GM12891 (cell line): ENCODE data around the gene ACTL8.

Experiments
- DNase-seq: peaks from one replicate; pipeline ENCODE4 v3.0.0; 2011; ENCODE audit warnings: low spot score; ENCODE audit not compliant: insufficient read length
- FAIRE-seq: peaks from 2 replicates; lab custom pipeline; 2011; peaks lifted over from hg19 to GRCh38; lab: Jason Lieb, UNC
- PAX5 ChIP-seq: IDR thresholded peaks from 2 replicates; pipeline ENCODE4 v1.6.1; 2011; ENCODE audit warnings: low read length, moderate library complexity, mild to moderate bottlenecking; ENCODE audit not compliant: insufficient read depth, severe bottlenecking
- POLR2A ChIP-seq: IDR thresholded peaks from 2 replicates; pipeline ENCODE4 v1.6.1; 2011; ENCODE audit warnings: low read depth, low read length, control low read depth
- POLR2AphosphoS5 ChIP-seq: IDR thresholded peaks from 2 replicates; pipeline ENCODE4 v1.6.1; 2011; ENCODE audit warnings: low read depth, low read length, control low read depth
- POU2F2 ChIP-seq: IDR thresholded peaks from 2 replicates; pipeline ENCODE4 v1.6.1; 2011; ENCODE audit warnings: low read depth, mild to moderate bottlenecking, control low read depth, low read length, moderate library complexity
- SPI1 ChIP-seq: IDR thresholded peaks from 2 replicates; pipeline ENCODE4 v1.6.1; 2011; ENCODE audit warnings: low read depth, low read length, control low read depth
- TAF1 ChIP-seq: IDR thresholded peaks from 2 replicates; pipeline ENCODE4 v1.6.1; 2011; ENCODE audit warnings: low read depth, low read length, control low read depth

The ACTL8 gene

DNA sequence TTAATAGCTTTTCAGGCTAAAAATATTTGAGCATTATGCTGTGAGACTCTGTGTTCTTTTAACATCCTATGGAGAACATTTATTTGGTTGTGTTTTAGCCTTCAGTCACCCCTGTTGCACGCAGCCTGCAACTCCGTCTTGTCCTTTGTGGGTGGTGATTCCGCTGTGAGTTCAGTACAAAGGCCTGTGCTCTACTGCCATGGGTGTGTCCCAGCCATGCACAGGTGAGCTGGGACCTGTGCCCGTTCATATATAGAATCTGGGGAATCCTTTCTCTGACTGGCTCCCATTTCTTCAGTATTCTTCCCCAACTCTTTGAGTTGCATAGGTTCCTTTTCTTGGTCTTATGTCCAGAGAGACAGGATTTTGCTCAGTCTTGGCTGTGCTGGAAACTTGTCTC is 61.4 kb downstream of the ACTL8 start:
- DNase-seq, result no peak
- no peak for TF ChIP-seq SPI1
- no peak for TF ChIP-seq POLR2A
- no peak for TF ChIP-seq POU2F2
- no peak for TF ChIP-seq TAF1
- TF ChIP-seq PAX5, result no peak
- TF ChIP-seq POLR2AphosphoS5, result no peak
- FAIRE-seq, result no peak

GRCh38 chr1:17819129-17819802 is 64.1 kb downstream of the ACTL8 start:
- TF ChIP-seq TAF1, result no peak
- TF ChIP-seq POLR2A, result no peak
- no peak for TF ChIP-seq POLR2AphosphoS5
- FAIRE-seq, result no peak
- DNase-seq, result no peak

DNA sequence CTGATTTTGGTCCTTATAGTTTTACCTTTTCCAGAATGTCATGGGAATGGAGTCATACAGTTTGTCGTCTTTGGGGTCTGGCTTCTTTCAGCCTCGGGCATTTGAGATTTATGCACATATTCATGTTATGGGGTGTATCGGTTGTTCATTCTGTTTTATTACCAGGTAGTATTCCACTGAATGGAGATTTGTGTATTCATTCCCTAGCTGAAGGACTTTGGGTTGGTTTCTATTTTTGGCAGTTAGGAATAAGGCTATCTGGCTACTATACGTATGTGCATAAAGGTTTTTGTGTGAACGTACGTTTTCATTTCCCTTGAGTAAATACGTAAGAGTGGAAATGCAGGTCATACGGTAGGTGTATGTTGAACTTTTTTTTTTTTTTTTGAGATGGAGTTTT is 65.1 kb downstream of the ACTL8 start:
- FAIRE-seq (no peak), DNase-seq (no peak)
- no peak for TF ChIP-seq POU2F2
- no peak for TF ChIP-seq POLR2A
- no peak for TF ChIP-seq TAF1
- TF ChIP-seq PAX5, result no peak
- no peak for TF ChIP-seq SPI1
- TF ChIP-seq POLR2AphosphoS5, result no peak

DNA sequence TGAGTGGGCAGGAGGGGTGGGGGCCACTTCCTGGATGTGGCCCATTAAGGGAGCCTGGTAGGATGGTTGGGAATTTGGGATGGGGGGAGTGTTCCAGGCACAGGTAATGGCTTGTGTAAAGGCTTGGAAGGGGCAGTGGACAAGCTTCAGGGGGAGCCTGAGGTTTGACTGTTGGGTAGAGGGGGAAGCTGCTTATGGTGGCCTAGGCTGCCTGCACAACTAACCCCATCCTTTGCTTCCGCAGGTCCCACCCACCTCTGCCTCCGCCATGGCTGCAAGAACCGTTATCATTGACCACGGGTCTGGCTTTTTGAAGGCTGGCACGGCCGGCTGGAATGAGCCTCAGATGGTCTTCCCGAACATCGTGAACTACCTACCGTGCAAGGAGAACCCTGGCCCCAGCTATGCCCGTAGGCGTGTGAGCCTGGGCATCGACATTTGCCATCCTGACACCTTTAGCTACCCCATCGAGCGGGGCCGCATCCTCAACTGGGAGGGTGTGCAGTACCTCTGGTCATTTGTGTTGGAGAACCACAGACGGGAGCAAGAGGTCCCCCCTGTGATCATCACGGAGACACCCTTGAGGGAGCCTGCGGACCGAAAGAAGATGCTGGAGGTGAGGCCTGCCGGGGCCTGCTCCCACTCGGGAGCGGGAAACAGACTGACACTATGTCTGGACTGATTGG is 67.8 kb downstream of the ACTL8 start:
- no peak for FAIRE-seq
- no peak for DNase-seq
- no peak for TF ChIP-seq SPI1
- no peak for TF ChIP-seq POLR2AphosphoS5
- TF ChIP-seq POLR2A, result no peak
- TF ChIP-seq TAF1, result no peak
- no peak for TF ChIP-seq POU2F2
- no peak for TF ChIP-seq PAX5

GRCh38 chr1:17825273-17826164 is 70.4 kb downstream of the ACTL8 start:
- DNase-seq, result no peak
- TF ChIP-seq PAX5 (no peak), POLR2AphosphoS5 (no peak), TAF1 (no peak), POLR2A (no peak), POU2F2 (no peak), SPI1 (no peak)
- no peak for FAIRE-seq

DNA sequence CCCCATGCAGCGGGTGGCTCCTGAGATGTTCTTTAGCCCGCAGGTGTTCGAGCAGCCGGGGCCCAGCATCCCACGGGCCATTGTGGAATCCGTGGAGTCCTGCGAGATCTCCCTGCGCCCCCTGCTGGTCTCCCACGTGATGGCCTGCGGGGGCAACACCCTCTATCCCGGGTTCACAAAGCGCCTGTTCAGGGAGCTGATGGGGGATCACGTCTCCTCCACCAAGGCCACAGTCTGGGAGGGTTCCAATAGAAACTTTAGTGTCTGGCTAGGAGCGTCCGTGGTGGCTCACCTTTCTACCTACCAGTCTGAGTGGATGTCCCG is 71.0 kb downstream of the ACTL8 start:
- DNase-seq, result peak; percentile 42
- TF ChIP-seq POLR2AphosphoS5 (no peak), TAF1 (no peak), PAX5 (no peak), SPI1 (no peak), POLR2A (no peak), POU2F2 (no peak)
- no peak for FAIRE-seq

GRCh38 chr1:17828991-17829390 is 73.9 kb downstream of the ACTL8 start:
- TF ChIP-seq PAX5, result no peak
- TF ChIP-seq POU2F2, result no peak
- no peak for TF ChIP-seq TAF1
- no peak for TF ChIP-seq POLR2AphosphoS5
- DNase-seq (no peak), FAIRE-seq (no peak)

DNA sequence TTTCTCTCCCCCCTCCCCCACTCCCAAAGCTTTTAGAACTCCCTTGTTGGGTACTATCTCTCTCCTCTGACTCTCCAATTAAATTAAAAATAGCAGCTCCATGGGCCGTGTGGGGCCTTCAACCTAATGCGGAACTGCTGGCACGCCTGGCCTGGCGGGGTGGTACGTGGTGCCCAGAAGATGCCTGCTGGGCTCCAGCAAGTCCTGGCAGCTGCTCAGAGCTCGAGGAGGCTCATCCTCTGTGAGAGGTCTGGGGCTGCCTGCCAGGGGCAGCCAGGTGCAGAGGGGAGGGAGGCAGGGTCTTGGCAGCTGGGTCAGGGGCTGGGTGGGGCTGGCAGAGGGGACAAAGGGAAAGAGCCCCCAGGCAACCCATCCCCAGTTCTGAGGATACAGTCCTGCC is 74.4 kb downstream of the ACTL8 start:
- no peak for TF ChIP-seq POLR2A
- no peak for TF ChIP-seq PAX5
- TF ChIP-seq POLR2AphosphoS5, result no peak
- no peak for TF ChIP-seq SPI1
- no peak for TF ChIP-seq POU2F2
- TF ChIP-seq TAF1, result no peak
- no peak for DNase-seq
- FAIRE-seq, result no peak

DNA sequence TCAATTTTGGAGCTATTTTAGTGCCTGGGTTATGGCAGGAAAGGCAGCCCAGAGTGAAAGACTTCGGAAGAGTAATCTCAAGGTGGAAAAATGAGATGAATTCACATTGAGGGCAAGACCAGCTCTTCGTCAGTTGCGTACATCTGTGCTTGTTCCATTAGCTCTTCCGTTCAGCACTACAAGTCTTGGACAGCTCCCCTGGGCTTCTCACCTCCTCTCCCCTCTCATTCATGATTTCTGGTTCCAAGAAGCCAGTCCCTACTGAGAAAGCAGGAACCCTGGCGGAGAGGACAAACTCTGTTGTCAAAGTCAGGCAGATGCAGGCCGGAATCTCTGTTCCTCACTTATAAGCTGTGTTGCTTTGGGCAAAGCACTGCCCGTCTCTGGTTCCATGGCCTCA is 76.5 kb downstream of the ACTL8 start:
- TF ChIP-seq TAF1 (no peak), POLR2A (no peak), POU2F2 (no peak), PAX5 (no peak), SPI1 (no peak), POLR2AphosphoS5 (no peak)
- FAIRE-seq (no peak), DNase-seq (no peak)
